Measurements from ENCODE around the gene EMP1.

Gene EMP1

GRCh38 chr12:13227191-13227590 lies 30.7 kb downstream of the EMP1 start:
- Histone ChIP-seq H3K4me1 (ENCODE audit: control insufficient read depth in 1 of 2, insufficient read depth in 1 of 2, low read depth in 1 of 2, low read length in 1 of 2) (no peaks in the 10 kb centered on the region), H3K4me3 (ENCODE audit: low read depth in 1 of 2, low read length in 1 of 2) (no peak overlapping the region), H3K27ac (no peak overlapping the region), H3K27me3 (peaks cover 20% of the 10 kb centered on the region), H3K36me3 (no peaks in the 10 kb centered on the region), H3K9me3 (no peaks in the 10 kb centered on the region)
- TF ChIP-seq CTCF (IDR thresholded peaks at IDR 0.05) = no peak

- TF ChIP-seq CTCF (IDR thresholded peaks at IDR 0.05) = no peak
- Histone ChIP-seq H3K9me3 (no peaks in the 10 kb centered on the region), H3K4me1 (ENCODE audit: control insufficient read depth in 1 of 2, insufficient read depth in 1 of 2, low read depth in 1 of 2, low read length in 1 of 2) (no peaks in the 10 kb centered on the region), H3K36me3 (no peaks in the 10 kb centered on the region), H3K4me3 (ENCODE audit: low read depth in 1 of 2, low read length in 1 of 2) (no peak overlapping the region), H3K27ac (no peak overlapping the region), H3K27me3 (peaks cover 20% of the 10 kb centered on the region)
These were observed 32.1 kb downstream of the EMP1 start for GRCh38 chr12:13228579-13228978.

- Histone ChIP-seq H3K4me1 (ENCODE audit: control insufficient read depth in 1 of 2, insufficient read depth in 1 of 2, low read depth in 1 of 2, low read length in 1 of 2) (no peaks in the 10 kb centered on the region), H3K27me3 (peaks cover 20% of the 10 kb centered on the region), H3K4me3 (ENCODE audit: low read depth in 1 of 2, low read length in 1 of 2) (no peak overlapping the region), H3K36me3 (no peaks in the 10 kb centered on the region), H3K9me3 (no peaks in the 10 kb centered on the region), H3K27ac (no peak overlapping the region)
- no peak for TF ChIP-seq CTCF (IDR thresholded peaks at IDR 0.05)
These were observed 33.0 kb downstream of the EMP1 start for GRCh38 chr12:13229504-13229903.

- Histone ChIP-seq H3K4me1 (ENCODE audit: control insufficient read depth in 1 of 2, insufficient read depth in 1 of 2, low read depth in 1 of 2, low read length in 1 of 2) (no peaks in the 10 kb centered on the region), H3K4me3 (ENCODE audit: low read depth in 1 of 2, low read length in 1 of 2) (no peak overlapping the region), H3K36me3 (no peaks in the 10 kb centered on the region), H3K9me3 (no peaks in the 10 kb centered on the region), H3K27ac (no peak overlapping the region), H3K27me3 (peaks cover 20% of the 10 kb centered on the region)
- TF ChIP-seq CTCF (IDR thresholded peaks at IDR 0.05) = no peak
These were observed 34.0 kb downstream of the EMP1 start for GRCh38 chr12:13230500-13230899.

- no peak for TF ChIP-seq CTCF (IDR thresholded peaks at IDR 0.05)
- Histone ChIP-seq H3K9me3 (no peaks in the 10 kb centered on the region), H3K36me3 (no peaks in the 10 kb centered on the region), H3K4me1 (ENCODE audit: control insufficient read depth in 1 of 2, insufficient read depth in 1 of 2, low read depth in 1 of 2, low read length in 1 of 2) (no peaks in the 10 kb centered on the region), H3K27me3 (no peaks in the 10 kb centered on the region), H3K4me3 (ENCODE audit: low read depth in 1 of 2, low read length in 1 of 2) (no peak overlapping the region), H3K27ac (no peak overlapping the region)
These were observed 37.5 kb downstream of the EMP1 start for GRCh38 chr12:13233830-13234641.

Data from neutrophil (primary cell).